Measurements from ENCODE around the gene RAMACL. TPM values are rescaled to one million over a fixed set of nuclear protein-coding genes. Genes with fewer than 3 reads are reported as not detected.

Gene RAMACL
- total RNA-seq, 2 experiments from 2014 or later, result 0.45 TPM; not detected in 1

GRCh38 chr6:166627033-166627874 is 40.8 kb upstream of the RAMACL start, which contains the start of gene RPS6KA2:
Gene RPS6KA2 (minus strand): TSS chr6:166627251. CDS start chr6:166627019, 232 bp downstream.
- H3K27ac Mint-ChIP-seq, result peak within 1 kb of the TSS; percentile 66
- peaks cover 16% of the 10 kb centered on the region for H3K4me1 Mint-ChIP-seq (ENCODE audit: low read depth)
- TF ChIP-seq CTCF (IDR thresholded peaks at IDR 0.05), result no peak
- H3K36me3 Mint-ChIP-seq (ENCODE audit: low read depth), result no peaks in the 10 kb centered on the region
- ATAC-seq (peak; percentile 97), DNase-seq (peak; percentile 100)
- no peaks in the 10 kb centered on the region for H3K9me3 Mint-ChIP-seq
- ChIA-PET CTCF (interaction anchor here (0.9 to 2.1 kb wide), 4 partner anchors 10 to 363 kb away, joined by 3 to 5 read pairs (median 4); no protein-coding TSS in a partner anchor), POLR2A (interaction anchor here (0.8 to 0.9 kb wide), 2 partner anchors 124 to 285 kb away, joined by 3 to 4 read pairs; partner anchors contain the start of gene SFT2D1)
- peaks cover 39% of the 10 kb centered on the region for H3K27me3 Mint-ChIP-seq
- intact Hi-C loops (cut with micrococcal nuclease), result no loop called here
- H3K4me3 Mint-ChIP-seq, result peak within 1 kb of the TSS; percentile 85

DNA sequence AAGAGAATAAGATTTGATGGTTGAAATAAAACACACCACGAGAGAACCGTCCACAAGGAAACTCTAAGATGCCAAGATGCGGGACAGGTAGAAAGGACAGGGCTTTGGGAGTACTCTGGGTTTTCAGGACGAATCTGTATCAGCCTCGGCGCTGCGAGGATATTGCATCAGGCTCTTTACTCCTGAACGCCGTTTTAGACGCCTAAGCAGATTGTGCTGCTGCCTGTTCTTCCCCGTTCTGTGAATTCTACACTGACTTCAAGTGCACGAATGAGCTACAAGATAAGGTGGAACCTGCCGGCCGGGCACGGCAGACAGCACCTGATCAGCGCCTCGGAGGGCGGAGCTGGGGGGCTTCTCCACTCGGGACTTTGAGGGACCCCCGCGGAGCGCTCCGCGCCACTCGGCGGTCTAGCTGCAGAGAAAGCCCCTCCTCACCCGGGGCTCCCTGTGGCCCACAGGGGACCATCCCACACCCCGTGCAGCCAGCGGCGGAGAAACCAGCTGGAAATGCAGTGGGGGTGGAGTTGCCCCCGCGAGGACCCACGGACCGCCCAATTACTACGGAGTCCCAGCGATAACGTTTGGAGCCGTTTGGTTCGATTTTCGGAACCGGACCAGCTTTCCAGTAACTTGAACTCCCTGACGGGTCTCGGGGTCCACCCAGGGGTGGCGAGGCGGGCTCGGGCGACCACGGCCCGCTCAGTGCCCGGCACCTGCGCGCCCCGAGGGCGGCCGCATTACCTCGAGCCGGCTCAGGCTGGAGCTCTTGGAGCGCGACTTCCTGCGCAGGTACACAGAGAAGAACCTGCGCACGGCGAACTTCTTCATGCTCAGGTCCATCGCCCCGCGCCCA is 39.9 kb upstream of the RAMACL start:
- CTCF ChIA-PET, result interaction anchor here (1.0 to 2.1 kb wide), 2 partner anchors 9 to 226 kb away, joined by 3 to 5 read pairs; no protein-coding TSS in a partner anchor
- H3K9me3 Mint-ChIP-seq, result no peaks in the 10 kb centered on the region
- no peak for TF ChIP-seq CTCF (IDR thresholded peaks at IDR 0.05)
- no peaks in the 10 kb centered on the region for H3K36me3 Mint-ChIP-seq (ENCODE audit: low read depth)
- peak overlapping the region; percentile 85 for H3K4me3 Mint-ChIP-seq
- POLR2A ChIA-PET, result interaction anchor here (0.5 to 0.8 kb wide), 4 partner anchors 30 to 1231 kb away, joined by 3 to 4 read pairs (median 4); partner anchors contain the start of genes RNASET2 and SFT2D1
- H3K27ac Mint-ChIP-seq, result no peak overlapping the region
- intact Hi-C loops (cut with micrococcal nuclease), result no loop called here
- H3K4me1 Mint-ChIP-seq (ENCODE audit: low read depth), result peaks cover 16% of the 10 kb centered on the region
- peaks cover 40% of the 10 kb centered on the region for H3K27me3 Mint-ChIP-seq
- DNase-seq (peak; percentile 40), ATAC-seq (no peak)

- TF ChIP-seq CTCF (IDR thresholded peaks at IDR 0.05), result no peak
- H3K9me3 Mint-ChIP-seq, result no peaks in the 10 kb centered on the region
- peaks cover 16% of the 10 kb centered on the region for H3K4me1 Mint-ChIP-seq (ENCODE audit: low read depth)
- H3K36me3 Mint-ChIP-seq (ENCODE audit: low read depth), result no peaks in the 10 kb centered on the region
- H3K4me3 Mint-ChIP-seq, result peak overlapping the region; percentile 85
- intact Hi-C loops (cut with micrococcal nuclease), result no loop called here
- H3K27me3 Mint-ChIP-seq, result peaks cover 42% of the 10 kb centered on the region
- ATAC-seq (no peak), DNase-seq (no peak)
- H3K27ac Mint-ChIP-seq, result no peak overlapping the region
- ChIA-PET POLR2A (no interaction called here), CTCF (no interaction called here)
These were observed 38.9 kb upstream of the RAMACL start for GRCh38 chr6:166625356-166625755.

DNA sequence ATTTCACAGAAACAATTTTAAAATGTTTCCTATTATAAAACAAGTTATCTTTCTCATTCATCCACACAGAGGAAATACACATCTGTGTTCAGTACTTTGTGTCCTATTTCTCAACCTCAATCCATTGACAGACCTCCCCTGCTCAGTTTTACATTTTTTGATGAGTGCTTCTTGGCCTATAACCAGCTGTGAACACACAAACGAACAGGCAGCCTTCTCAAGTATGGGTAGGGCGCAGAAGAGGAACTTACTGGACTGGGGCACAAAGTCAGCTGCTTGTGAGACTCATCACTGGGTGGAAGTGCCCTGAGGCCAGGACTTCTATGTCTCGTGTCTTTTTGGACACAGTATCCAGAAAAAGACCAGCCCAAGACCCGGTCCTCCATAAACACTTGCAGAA is 37.8 kb upstream of the RAMACL start:
- TF ChIP-seq CTCF (IDR thresholded peaks at IDR 0.05), result no peak
- DNase-seq (no peak), ATAC-seq (no peak)
- no peaks in the 10 kb centered on the region for H3K9me3 Mint-ChIP-seq
- H3K4me3 Mint-ChIP-seq, result no peak overlapping the region
- intact Hi-C loops (cut with micrococcal nuclease), result no loop called here
- POLR2A ChIA-PET, result no interaction called here
- CTCF ChIA-PET, result no interaction called here
- peaks cover 33% of the 10 kb centered on the region for H3K27me3 Mint-ChIP-seq
- H3K4me1 Mint-ChIP-seq (ENCODE audit: low read depth), result peaks cover 16% of the 10 kb centered on the region
- no peaks in the 10 kb centered on the region for H3K36me3 Mint-ChIP-seq (ENCODE audit: low read depth)
- H3K27ac Mint-ChIP-seq, result no peak overlapping the region
